Body of pancreas (tissue), 4 donors: Measurements from ENCODE around the gene SGTA.

Experiments
- CTCF ChIP-seq, 7 experiments: fragments of 450-650 bp in 4 of 7; fragments of 200-600 bp in 3 of 7; sonication (generic) in 3 of 7; IDR thresholded peaks; one replicate each; pipeline ENCODE4 v1.5.1; 2016 to 2019; ENCODE audit warnings: antibody characterized with exemption in 7 of 7
- POLR2A ChIP-seq, 3 donors: fragments of 450-650 bp; IDR thresholded peaks; one replicate each; pipeline ENCODE4 v1.6.1; 2016; ENCODE audit warnings: antibody characterized with exemption in 3 of 3, mild to moderate bottlenecking in 2 of 3

DNA sequence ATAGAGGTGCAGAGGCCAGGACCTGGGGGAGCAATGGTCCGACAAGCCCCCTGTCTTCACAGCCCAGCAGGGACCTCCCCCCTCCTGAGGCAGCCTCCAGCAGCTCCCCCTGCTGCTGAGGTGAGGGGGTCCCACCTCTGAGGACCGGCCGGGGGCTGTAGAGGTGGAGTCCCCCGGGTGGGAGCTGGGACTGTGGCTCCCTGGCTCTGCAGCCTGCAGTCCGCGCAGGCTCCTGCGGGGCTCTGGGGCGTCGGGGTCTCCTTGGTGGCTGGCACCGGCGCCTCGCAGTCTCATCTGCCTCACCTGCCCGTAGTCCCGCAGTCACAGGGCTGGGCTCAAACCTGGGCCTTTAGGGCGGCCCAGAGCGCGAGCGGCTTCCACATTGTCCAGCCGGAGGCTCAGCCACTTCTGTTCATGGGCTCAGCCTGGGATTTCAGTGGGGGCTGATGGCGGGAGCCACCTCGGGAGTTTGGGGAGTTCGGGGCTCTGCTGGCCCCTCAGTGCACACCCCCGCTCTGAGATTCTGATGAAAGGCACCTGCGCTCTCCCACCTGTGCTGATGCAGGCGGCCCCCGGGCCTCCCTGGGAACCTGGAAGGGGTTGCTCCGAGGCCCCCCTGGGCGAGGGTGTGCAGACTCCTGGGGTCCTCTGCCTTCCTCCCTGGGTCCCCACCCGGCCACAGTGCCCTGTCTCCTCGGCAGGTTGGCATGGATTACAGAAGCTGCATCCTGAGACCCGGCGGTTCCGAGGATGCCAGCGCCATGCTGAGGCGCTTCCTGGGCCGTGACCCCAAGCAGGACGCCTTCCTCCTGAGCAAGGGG is 29.6 kb upstream of the SGTA start:
- TF ChIP-seq CTCF (IDR thresholded peaks at IDR 0.05) = no peak
- TF ChIP-seq POLR2A (IDR thresholded peaks at IDR 0.05) = no peak
